SIG-M5 (cell line): Measurements from ENCODE around the gene LDLRAD4.

ENCODE experiments used
- DNase-seq: peaks from one replicate; lab custom pipeline; 2025; lab: John Stamatoyannopoulos, UW

LDLRAD4 gene

GRCh38 chr18:13406736-13407135, 188.2 kb downstream of the LDLRAD4 start:
- no peak for DNase-seq

DNA sequence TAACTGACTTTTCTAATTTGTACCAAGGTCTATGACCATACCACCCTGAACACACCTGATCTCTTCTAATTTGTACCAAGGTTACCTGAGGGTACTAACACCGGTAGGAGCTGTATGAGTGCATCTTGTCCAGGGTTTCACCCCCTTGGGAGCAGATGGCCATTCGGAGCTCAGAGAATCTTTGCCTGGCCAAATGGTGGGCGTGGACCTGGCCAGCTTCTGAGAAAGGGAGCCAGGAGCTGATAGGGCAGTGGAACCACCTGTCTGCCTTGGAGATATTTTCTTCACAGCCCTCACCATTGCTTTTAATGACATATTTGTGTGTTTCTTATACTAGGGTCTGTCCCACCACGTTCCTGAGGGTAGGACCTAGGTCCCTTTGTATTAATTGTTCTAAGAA, 188.9 kb downstream of the LDLRAD4 start:
- DNase-seq = no peak

- no peak for DNase-seq
Measured at GRCh38 chr18:13409026-13409425, 190.5 kb downstream of the LDLRAD4 start.

GRCh38 chr18:13409997-13410396, 191.4 kb downstream of the LDLRAD4 start:
- DNase-seq = no peak

DNA sequence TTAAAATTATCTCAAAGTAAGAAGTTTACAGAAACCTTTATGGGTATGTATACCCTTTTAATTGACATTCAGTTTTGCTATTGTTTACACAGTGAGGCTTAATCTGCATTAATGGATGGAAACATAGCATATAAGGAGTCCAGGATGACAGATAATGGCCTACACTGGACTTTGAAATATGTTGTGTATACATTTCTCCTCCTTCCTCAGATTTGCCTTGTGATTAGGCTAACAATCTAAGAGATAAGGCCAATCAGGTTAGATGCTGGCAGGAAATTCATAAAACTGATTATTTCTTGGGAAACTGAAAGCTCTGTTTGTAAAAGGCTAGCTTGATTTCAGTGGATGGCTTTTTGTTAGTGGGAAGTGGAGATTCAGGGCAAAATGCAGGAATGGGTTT, 191.9 kb downstream of the LDLRAD4 start:
- DNase-seq = no peak

DNA sequence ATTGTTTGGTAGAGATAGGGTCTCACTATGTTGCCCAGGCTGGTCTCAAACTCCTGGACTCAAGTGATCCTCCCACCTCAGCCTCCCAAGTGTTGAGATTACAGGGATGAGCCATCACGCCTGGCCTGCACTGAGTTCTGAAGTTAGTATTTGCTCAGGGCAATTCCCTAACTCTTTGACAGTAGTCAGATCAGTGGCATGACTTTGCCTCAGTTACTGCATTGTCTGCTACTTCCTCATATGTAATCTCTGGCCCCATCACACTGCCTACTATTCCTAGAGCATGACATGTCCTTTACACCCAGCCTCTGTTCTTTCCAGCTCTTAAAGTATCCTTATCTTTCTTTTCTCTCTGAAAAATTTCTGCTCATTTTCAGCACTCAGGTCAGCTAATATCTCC, 193.5 kb downstream of the LDLRAD4 start:
- DNase-seq = no peak

DNA sequence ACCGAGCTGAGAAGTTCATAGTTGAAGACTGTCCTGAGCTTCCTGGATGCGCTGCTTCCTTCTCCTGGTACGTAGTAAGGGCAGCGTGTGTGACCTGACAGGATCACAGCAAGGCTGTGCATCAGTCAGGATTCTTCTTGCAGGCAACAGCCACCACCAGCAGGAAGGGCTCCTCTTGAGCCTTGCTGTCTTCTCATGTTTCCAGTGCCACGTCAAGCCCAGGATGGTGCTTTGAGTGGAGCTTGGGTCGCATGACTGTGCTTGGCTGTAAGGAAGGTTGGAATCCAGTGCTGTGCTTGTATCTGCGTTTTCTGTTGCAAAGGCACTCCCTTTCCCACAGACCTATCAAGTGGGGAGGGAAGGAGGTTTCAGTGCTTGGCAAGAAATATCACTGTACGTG, 194.3 kb downstream of the LDLRAD4 start:
- no peak for DNase-seq

DNA sequence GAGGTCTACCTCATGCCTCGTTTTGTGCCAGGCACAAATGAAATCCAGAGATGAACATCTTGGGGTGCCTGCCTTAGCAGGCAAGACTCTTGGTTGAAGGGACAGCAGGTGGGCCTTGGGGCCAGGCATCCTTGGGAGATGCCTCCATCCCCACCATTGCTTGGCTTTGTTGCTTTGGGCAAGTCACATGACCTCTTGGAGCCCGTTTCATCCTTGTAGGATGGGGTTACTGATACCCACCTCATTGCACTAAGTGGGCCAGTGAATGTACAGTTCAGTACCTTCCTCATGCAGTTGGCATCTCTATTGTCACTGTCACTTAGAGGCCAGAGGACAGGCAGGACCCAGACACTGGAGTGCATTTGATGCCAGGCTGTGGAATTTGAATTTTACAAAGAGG, 195.5 kb downstream of the LDLRAD4 start:
- DNase-seq = no peak

GRCh38 chr18:13414521-13414920, 196.0 kb downstream of the LDLRAD4 start:
- no peak for DNase-seq

- DNase-seq = no peak
Measured at GRCh38 chr18:13415736-13416135, 197.2 kb downstream of the LDLRAD4 start.

GRCh38 chr18:13416208-13416607, 197.6 kb downstream of the LDLRAD4 start:
- DNase-seq = no peak

GRCh38 chr18:13416848-13417247, 198.3 kb downstream of the LDLRAD4 start:
- DNase-seq = no peak

- DNase-seq = no peak
Measured at GRCh38 chr18:13418013-13418710, 199.6 kb downstream of the LDLRAD4 start.

GRCh38 chr18:13420969-13421686, 202.6 kb downstream of the LDLRAD4 start:
- DNase-seq = no peak

DNA sequence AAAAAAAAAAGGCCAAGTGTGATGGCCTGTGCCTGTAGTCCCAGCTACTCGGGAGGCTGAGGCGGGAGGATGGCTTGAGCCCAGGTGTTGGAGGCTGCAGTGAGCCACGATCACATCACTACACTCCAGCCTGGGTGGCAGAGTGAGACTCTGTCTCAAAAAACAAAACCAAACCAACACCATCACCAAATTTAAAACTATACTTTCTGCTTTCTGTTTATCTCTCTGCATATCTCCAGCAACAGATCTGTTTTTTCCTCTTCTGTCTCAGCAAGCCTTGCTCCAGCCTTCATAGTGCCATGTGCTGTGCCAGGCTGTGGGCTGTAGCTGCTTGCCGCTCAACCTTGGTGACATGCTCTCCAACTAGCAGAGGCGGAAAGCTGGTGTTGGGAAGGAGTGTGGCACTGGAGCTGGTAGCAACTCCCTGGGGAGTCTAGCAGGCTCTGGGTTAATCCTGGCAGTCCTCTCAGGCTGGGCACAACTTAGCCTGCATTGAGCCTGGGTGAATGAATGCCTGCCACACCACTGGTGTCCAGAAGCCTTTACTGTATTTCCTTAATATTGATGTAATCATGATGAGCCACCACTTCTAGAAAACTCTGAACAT, 204.1 kb downstream of the LDLRAD4 start:
- no peak for DNase-seq

GRCh38 chr18:13423352-13423751, 204.8 kb downstream of the LDLRAD4 start:
- no peak for DNase-seq

DNA sequence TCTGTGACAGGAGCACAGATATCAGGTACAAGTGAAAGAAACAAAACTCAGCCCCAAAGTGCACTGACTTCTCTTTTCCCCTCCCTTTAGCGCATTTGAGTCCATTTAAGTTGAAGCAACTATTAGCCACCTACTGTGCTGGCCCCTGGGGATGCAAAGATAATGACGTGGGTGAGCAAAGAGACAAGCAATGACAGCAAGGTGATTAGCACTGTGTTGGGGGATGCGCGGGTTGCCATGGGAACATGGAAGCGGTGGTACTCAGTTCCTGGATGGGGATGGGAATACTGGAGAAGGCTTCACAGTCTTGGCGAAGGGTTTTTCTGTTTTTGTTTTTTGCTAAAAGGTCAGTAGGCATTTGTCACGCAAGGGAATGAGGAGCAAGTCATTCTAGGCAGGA, 205.8 kb downstream of the LDLRAD4 start:
- no peak for DNase-seq

DNA sequence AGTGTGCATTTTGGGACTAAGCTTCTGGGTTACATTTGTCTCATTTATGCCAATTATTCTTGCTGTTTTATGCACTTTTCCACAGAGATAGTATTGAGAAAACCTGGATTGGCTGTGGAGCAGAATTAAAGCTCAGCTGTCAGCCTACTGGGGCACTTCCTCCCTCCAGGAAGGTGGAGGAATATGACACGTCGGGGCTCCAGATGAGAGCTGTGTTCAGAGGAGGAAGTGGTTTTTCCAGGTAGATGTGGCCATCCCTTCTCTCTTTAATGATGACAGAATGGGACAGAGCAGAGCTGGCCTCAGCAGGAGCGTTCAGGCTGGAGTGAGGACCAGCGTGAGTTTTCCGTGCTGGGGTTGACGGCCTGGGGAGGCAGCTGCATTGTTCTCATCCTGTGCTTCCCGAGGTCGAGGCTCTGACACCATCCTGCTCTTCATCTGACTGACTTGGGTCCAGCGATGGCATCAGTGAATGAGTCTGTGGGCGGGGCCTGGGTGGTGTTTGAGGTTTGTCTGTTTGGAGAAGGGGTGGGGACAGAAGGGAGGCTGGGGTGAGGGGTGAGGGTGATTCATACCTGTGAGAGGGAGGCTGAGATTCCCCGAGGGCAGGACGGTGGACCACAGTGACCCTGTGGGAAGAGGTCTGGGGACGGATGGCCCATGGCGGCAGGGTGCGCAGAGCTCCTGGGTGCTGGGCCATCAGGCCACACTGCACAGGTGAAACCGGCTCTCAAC, 207.0 kb downstream of the LDLRAD4 start:
- no peak for DNase-seq

GRCh38 chr18:13427354-13427753, 208.8 kb downstream of the LDLRAD4 start:
- DNase-seq = no peak

- no peak for DNase-seq
Measured at GRCh38 chr18:13428319-13428718, 209.8 kb downstream of the LDLRAD4 start.

DNA sequence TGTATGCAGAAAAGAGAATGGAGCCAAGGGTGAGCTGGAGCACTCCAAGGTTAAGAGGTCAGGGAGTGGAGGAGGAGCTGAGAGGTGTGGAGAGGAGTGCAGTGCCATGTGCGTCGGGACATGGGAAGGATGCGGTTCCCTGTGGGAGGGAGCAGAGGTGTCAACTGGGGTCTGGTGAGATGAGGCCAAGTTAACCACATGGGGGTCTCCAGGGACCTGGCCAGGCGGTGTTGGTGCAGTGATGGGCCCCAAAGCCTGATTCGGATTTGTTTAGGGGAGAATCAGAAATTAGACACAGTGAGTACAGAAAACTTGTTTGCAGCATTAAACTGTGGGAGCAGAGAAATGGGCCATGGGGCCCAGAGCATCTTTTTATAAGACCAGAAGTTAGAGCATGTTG, 210.5 kb downstream of the LDLRAD4 start:
- DNase-seq = no peak

DNA sequence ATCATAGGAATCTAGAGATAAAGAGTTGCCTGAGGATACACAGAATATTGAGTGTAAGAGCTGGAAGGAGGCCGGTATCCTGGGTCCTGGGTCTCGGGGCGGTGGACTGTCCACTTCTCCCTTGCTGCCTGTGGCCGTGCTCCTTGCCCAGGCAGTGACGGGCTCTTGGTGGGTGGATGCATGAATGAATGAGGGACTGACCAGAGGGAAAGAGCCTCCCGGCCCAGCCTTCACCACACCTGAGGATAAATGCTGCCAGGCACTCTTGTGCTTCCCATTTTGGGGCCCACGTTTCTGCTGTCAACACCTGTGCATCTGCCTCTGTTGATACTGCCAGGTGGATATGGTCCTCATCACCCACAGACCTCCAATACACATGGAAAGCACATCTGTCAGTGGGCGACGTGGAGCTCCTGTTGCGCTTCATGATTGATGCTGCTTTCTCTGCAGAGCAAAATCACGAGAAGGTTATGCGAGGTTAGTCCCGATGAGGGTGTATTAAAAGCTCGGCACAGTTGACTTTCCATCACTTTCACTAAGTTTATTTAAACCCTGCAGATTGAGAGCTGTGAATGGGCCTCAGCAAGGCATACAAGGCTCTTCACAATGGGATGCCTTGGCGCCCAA, 211.4 kb downstream of the LDLRAD4 start:
- DNase-seq = no peak
